Measurements from ENCODE around the gene RAPGEF1. TPM values are rescaled to one million over a fixed set of nuclear protein-coding genes. Genes with fewer than 3 reads are reported as not detected.

Gene RAPGEF1
- total RNA-seq, 2 experiments from 2014 or later: 118 to 243 TPM

DNA sequence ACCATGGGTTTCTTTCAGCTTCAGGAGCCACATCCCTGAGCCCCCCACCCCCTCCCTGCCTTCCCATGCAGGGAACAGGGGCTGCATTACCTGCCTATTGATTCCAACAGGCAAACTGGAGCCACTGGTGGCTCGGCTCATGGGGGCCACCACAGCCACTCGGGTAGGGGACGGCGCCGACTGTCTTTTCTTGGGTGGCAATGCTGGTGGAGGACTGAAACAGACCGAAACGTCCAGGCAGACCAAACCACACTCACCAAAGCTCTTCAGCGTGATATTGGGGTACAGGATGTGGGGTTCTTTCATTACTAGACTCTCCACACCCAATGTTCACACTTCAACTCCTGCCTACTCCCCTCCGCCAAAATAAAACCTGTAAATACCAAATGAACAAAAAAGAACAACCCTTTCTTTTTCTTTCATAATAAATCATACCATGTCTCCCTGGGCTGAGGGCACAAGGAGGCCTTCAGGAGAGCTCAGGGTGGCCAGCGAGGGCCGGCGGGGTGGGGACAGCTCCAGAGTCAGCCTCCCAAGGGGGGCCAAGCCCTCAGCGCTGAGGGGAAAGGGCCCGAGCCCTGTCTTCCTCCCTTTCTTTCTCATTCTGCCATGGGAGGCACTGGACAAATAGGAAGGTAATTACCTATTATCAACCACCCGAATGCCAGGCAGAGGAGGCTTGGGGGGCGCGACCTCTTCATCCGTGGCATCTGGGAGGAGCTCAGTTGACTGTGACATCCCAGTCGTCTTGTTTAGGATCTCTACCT lies 111.2 kb downstream of the RAPGEF1 start:
- no peaks in the 10 kb centered on the region for H3K9me2 ChIP-seq (ENCODE audit: insufficient read depth, low read length)
- peaks cover 26% of the 10 kb centered on the region; the same call in 1 of the 2 replicates for H3K79me2 ChIP-seq (ENCODE audit: insufficient read depth, low read depth, low read length)
- 0 out of 2 replicates have a peak, but pooled peaks cover 3% of the 10 kb centered on the region for H4K20me1 ChIP-seq (ENCODE audit: insufficient read depth, low read length)
- DNase-seq (ENCODE audit: low spot score): no peak
- no peak overlapping the region for H2AFZ ChIP-seq (ENCODE audit: low read length)
- H3K27ac ChIP-seq (ENCODE audit: low read depth, low read length, poor library complexity, severe bottlenecking): no peak overlapping the region
- no peak for TF ChIP-seq EZH2phosphoT487 (IDR thresholded peaks at IDR 0.05; ENCODE audit: borderline replicate concordance, low read depth, low read length)
- TF ChIP-seq, protein P1, sequence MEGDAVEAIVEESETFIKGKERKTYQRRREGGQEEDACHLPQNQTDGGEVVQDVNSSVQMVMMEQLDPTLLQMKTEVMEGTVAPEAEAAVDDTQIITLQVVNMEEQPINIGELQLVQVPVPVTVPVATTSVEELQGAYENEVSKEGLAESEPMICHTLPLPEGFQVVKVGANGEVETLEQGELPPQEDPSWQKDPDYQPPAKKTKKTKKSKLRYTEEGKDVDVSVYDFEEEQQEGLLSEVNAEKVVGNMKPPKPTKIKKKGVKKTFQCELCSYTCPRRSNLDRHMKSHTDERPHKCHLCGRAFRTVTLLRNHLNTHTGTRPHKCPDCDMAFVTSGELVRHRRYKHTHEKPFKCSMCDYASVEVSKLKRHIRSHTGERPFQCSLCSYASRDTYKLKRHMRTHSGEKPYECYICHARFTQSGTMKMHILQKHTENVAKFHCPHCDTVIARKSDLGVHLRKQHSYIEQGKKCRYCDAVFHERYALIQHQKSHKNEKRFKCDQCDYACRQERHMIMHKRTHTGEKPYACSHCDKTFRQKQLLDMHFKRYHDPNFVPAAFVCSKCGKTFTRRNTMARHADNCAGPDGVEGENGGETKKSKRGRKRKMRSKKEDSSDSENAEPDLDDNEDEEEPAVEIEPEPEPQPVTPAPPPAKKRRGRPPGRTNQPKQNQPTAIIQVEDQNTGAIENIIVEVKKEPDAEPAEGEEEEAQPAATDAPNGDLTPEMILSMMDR (conservative IDR thresholded peaks at IDR 0.05; ENCODE audit: low read length): no peak
- no TSS peak for BruUV-seq (replicated peaks)
- POLR2A ChIA-PET: no interaction called here
- H3K36me3 ChIP-seq (ENCODE audit: insufficient read depth, low read length): peaks cover 94% of the 10 kb centered on the region
- H3K9me3 ChIP-seq (ENCODE audit: low read length): no peaks in the 10 kb centered on the region
- H3K4me1 ChIP-seq (ENCODE audit: insufficient read depth, low read length, poor library complexity, severe bottlenecking): peaks cover 31% of the 10 kb centered on the region
- H3K4me2 ChIP-seq (ENCODE audit: low read length): no peak overlapping the region
- H3K4me3 ChIP-seq (ENCODE audit: low read depth, low read length, poor library complexity, severe bottlenecking): no peak overlapping the region
- intact Hi-C loops (cut with micrococcal nuclease; ENCODE audit: unreplicated experiment): no loop called here
- CTCF ChIA-PET (ENCODE audit: unreplicated experiment): interaction anchor here (0.6 kb wide), 1 partner anchor 17 kb away, joined by 3 read pairs; no protein-coding TSS in a partner anchor

DNA sequence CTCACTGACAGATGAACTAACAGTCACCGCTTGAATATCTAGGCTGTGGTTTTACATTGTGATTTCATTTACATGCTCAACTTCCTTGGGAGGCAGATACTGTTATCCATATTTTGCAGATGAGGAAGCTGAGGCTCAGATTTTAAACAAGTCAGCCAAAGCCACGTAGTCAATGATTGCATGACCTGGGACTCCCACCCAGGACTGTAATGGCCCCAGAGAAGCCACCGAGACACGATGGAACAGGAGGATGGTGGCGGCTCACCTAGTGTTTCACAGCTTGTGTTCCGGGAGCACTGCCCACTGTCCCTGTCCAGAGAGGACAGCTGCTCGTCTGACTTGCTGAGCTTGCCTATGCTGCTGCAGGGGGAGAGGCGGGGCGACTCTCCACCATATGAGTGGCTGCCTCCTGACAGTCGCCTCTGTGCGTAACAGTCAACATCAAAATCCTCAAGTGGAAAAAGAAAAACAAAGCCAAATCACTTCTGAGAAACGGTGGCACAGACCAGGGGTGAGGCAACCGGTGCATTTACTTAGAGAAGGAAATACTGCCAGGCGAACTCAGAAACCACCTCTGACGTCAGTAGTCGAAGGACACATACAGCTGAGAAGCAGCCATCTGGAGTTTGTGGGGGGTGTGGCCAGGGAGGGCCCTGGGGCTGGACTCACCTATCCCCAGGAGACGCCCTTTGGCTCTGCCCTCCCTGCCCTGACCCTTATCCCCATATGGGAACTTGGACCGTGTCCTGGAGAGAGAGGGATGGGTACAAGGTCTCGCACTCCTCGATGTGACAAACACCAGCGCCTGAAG lies 112.0 kb downstream of the RAPGEF1 start:
- DNase-seq (ENCODE audit: low spot score): no peak
- H3K79me2 ChIP-seq (ENCODE audit: insufficient read depth, low read depth, low read length): peaks cover 21% of the 10 kb centered on the region; the same call in 1 of the 2 replicates
- TF ChIP-seq, protein P1 (conservative IDR thresholded peaks at IDR 0.05; ENCODE audit: low read length): no peak
- no peak for TF ChIP-seq EZH2phosphoT487 (IDR thresholded peaks at IDR 0.05; ENCODE audit: borderline replicate concordance, low read depth, low read length)
- no TSS peak for BruUV-seq (replicated peaks)
- no peaks in the 10 kb centered on the region for H3K9me2 ChIP-seq (ENCODE audit: insufficient read depth, low read length)
- no peak overlapping the region for H3K4me2 ChIP-seq (ENCODE audit: low read length)
- intact Hi-C loops (cut with micrococcal nuclease; ENCODE audit: unreplicated experiment): no loop called here
- ChIA-PET CTCF (ENCODE audit: unreplicated experiment) (no interaction called here), POLR2A (interaction anchor here (0.7 to 0.9 kb wide), 2 partner anchors 12 to 97 kb away, joined by 3 to 5 read pairs; no protein-coding TSS in a partner anchor)
- peaks cover 31% of the 10 kb centered on the region for H3K4me1 ChIP-seq (ENCODE audit: insufficient read depth, low read length, poor library complexity, severe bottlenecking)
- no peak overlapping the region for H3K4me3 ChIP-seq (ENCODE audit: low read depth, low read length, poor library complexity, severe bottlenecking)
- H2AFZ ChIP-seq (ENCODE audit: low read length): no peak overlapping the region
- H4K20me1 ChIP-seq (ENCODE audit: insufficient read depth, low read length): 0 out of 2 replicates have a peak, but pooled peaks cover 3% of the 10 kb centered on the region
- no peaks in the 10 kb centered on the region for H3K9me3 ChIP-seq (ENCODE audit: low read length)
- peaks cover 94% of the 10 kb centered on the region for H3K36me3 ChIP-seq (ENCODE audit: insufficient read depth, low read length)
- no peak overlapping the region for H3K27ac ChIP-seq (ENCODE audit: low read depth, low read length, poor library complexity, severe bottlenecking)
